Amniotic stem cell (primary cell): Measurements from ENCODE around the gene TIPRL.
A peak's percentile ranks its signal among the peaks of the same experiment; 100 is the strongest.
"Not testable (repeated sequence)": the region's sequence is repeated elsewhere in the genome, so short reads cannot be mapped to it uniquely, and the experiment has no call there.

Source experiments
- DNase-seq: peaks from one replicate; lab custom pipeline; 2025; lab: John Stamatoyannopoulos, UW

The TIPRL gene

GRCh38 chr1:168159251-168159650 is 19.5 kb upstream of the TIPRL start:
- DNase-seq, result no peak

DNA sequence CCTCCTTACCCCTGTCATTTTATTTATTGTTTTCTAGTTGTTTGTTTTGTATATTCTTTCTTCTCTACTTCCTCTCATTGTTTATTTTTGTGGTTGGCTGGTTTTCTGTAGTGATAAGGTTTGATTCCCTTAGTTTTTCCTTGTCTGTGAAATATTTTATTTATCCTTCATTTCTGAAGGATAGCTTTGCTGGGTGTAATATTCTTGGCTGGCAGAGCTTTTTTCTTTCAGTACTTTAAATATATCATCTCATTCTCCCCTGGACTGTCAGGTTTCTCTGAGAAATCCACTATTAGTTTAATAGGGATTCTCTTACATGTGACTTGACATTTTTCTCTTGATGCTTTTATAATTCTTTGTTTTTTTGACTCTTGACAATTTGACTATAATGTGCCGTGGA is 18.8 kb upstream of the TIPRL start:
- DNase-seq, result no peak

DNA sequence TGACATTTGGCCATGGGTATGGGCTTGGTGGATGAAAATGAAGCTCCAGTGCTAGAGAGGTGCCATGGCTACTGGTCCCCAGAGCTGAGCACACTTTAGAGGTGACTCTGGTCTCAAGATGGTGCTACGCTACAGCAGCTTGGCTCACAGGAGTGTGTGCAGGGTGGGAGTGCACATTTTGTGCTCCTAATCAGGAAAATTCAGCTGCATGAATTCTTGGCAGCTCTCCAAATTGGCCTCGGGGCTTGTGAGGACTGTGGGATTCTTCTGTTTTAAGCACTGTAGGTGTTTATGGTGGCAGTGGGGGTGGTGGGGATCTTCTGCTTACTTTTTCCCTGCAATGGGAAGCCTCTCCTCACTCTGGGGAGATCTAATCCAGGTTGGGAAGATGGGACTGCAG is 17.3 kb upstream of the TIPRL start:
- no peak for DNase-seq

DNA sequence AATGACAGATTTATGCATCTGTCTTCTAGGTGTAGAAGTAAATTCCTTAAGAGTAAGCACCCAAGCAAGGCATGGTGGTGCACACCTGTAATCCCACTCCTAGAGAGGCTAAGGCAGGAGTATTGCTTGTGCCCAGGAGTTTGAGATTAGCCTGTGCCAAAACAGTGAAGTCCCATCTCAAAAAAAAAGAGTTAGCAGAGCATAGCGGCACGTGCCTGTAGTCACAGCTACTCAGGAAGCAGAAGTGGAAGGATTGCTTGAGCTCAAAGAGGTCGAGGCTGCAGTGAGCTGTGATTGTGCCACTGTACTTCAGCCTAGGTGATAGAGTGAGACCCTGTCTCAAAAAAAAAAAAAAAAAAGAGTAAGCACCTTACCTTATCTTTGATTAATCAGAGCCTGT is 15.1 kb upstream of the TIPRL start:
- DNase-seq, result no peak

- DNase-seq, result no peak
Observed at GRCh38 chr1:168164771-168165170, 14.0 kb upstream of the TIPRL start.

DNA sequence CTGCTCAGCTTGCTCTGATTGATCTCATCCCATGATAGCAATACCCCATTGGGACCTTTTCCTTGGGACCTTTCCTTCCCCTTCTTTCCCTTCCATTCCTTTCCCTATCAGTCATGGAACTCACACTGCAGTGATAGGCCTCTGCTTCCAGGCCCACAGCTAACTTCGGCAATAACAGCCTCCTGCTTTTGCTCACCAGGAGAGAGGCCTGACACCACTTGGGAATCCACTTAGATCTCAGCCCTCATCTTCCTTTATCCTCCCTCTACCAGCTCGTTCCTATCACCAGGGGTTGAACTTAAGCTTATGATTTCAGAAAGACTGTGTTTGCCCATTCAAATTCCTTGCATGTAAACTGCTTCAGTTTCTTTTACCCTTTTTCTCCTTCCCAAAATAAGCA is 11.0 kb upstream of the TIPRL start:
- DNase-seq, result no peak

DNA sequence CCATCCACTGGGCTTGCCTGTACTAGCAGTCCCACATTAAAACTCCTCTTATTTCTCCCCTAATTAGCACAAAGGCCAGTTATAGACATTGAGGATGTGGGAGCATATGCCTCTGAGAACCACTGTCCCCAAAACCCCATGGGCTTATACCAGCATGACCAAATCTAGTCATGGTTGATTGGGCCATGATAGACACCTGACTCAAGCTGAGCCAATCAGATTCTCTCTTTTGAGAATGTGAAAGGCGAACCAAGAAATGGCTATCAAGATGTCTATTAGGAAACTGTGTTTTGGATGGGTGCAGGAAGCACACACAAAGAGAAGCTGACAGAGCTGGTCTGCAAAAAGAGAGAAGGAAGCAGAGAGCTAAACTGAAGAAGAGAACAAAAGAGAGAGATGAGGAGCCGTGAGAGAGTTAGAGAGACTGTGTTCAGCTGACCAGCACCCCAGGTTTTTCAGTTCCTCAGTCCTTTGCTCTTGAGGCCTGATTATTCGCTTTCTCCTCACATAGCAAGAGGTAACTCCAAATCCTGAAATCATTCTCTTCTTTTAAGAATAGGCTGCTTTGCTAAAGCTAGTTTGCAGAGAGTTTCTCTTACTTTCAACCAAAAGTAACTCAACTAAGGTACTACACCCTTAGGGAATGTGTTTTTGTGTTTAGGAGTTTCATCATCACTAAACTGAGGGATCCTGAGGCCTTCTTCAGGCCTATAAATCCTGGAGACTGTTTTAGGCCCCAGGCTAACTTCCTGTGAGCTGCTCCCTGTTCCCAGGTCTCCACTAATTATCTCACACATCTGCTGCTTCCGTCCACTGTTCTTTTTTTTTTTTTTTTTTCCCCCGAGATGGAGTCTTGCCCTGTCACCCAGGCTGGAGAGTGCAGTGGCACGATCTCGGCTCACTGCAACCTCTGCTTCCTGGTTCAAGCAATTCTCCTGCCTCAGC is 7.9 kb upstream of the TIPRL start:
- DNase-seq, result no peak

GRCh38 chr1:168172250-168172915 is 6.4 kb upstream of the TIPRL start:
- DNase-seq, result no peak

DNA sequence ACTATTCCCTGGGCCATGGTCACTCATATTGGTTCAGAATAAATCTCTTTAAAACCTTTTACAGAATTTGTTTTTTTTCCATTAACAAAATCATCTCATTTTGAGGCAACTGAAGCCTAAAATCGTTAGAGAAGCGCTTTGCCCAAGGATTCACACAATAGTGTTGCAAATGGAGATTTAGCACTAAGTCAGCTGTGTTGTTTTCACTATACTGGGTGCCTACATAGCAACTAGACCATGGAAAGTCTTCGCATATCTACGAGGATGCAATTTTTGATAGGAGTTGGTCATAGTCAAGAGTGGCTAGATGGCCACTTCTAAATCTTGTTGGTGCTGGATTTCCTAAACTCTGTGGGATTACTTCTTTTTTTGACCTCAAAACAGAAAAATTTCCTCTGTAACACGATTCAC is 530 bp upstream of the TIPRL start:
- DNase-seq, result no peak

GRCh38 chr1:168179438-168180147 is 831 bp downstream of the TIPRL start:
- DNase-seq, result peak; percentile 2

- no peak for DNase-seq
Observed at GRCh38 chr1:168180148-168180524, 1.4 kb downstream of the TIPRL start.

GRCh38 chr1:168181063-168181720 is 2.4 kb downstream of the TIPRL start:
- DNase-seq, result not testable (repeated sequence)

DNA sequence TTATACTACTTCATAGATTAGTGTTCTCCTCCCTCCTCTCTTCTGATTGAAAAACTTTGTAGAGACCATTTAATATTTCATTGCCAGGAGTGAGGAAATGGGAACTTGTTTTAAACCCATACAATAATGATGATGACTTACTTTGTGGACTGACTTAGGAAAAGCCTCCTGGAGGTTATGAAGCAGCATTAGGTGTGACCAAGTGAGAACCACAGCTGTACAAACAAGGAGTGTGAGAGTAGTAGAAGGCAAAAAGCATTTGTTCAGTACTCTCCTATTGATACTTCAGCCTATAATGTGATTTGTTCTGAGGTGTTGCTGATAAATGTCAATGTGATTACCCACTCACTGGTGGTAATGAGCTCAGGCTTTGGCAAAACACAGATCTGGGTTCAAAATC is 8.4 kb downstream of the TIPRL start:
- no peak for DNase-seq

GRCh38 chr1:168190403-168190802 is 11.6 kb downstream of the TIPRL start:
- DNase-seq, result no peak

GRCh38 chr1:168195199-168196135 is 16.7 kb downstream of the TIPRL start:
- DNase-seq, result no peak

DNA sequence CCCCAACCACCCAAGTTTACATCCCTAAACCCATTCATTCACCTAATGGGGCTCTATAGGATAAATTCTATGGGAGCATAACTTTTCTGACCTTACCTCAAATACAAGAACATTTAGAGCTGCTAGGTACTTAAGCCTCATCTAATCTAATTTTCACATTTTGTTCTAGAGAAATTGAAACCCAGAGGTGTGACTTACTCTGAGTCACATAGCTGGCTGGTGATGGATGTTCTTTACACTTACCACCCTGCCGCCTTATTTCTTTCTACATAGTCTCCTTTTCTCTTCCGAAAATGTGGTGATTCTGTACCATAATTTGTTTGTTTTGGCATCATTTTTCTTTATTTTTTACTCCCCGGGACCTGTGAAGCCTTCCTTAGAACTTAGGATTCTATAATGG is 20.3 kb downstream of the TIPRL start:
- no peak for DNase-seq

DNA sequence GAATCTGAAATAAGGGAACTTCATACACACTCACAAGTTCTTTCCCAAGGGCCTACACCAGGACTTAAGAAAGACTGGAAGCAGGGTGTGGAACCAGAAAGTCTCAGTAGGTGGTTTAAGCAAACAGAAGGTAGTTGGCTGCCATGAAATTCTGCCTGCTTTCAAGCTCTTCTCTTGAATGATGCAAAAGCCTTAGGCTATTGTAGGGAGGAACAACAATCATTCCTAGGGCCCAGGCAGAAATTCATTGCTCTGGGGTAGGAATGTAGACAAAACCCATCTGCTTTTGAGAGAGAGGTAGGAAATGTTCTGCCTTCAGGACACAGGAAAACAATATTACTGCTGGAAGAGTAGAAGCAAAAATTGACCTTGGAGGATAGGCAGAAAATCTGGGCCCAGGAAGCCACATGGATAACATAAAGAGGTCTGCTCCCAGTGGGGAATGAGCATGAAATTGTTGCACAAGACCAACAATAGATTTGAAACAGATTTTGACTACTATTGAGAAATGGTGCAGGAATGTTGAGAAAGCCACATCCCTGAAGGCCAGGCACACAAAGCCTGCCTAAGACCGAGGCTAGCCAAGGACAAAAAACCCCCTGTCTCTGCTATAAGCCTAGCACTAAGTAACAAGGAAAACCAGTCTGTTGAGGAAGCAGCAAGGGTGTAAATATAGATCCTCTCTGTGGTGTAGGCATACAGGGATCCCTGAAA is 24.3 kb downstream of the TIPRL start:
- DNase-seq, result peak; percentile 21

DNA sequence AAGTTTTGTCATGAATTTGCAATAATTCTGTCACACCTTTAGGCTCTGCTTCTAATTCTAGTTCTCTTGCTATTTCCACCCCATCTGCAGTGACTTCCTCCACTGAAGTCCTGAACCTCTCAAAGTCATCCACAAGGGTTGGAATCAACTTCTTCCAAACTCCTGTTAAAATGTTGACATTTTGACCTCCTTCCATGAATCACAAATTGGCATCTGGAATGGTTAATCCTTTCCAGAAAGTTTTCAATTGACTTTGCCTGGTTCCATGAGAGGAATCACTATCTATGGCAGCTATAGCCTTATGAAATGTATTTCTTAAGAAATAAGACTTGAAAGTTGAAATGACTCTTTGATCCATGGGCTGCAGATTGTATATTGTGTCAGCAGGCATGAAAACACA is 27.3 kb downstream of the TIPRL start:
- DNase-seq, result no peak

DNA sequence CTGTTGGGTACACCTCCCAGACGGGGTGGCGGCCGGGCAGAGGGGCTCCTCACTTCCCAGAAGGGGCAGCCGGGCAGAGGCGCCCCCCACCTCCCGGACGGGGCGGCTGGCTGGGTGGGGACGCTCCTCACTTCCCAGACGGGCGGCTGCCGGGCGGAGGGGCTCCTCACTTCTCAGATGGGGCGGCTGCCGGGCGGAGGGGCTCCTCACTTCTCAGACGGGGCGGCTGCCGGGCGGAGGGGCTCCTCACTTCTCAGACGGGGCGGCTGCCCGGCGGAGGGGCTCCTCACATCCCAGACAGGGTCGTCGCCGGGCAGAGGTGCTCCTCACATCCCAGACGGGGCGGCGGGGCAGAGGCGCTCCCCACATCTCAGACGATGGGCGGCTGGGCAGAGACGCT is 28.9 kb downstream of the TIPRL start:
- DNase-seq, result not testable (repeated sequence)

- no peak for DNase-seq
Observed at GRCh38 chr1:168210312-168210711, 31.6 kb downstream of the TIPRL start.
